Activated T-cell treated with anti-CD3 and anti-CD28 coated beads for 4 hours (primary cell): ENCODE results near the gene REXO5.
"Not testable (repeated sequence)": the region's sequence is repeated elsewhere in the genome, so short reads cannot be mapped to it uniquely, and the experiment has no call there.

Experiments
- DNase-seq: peaks from one replicate; pipeline ENCODE4 v3.0.0-alpha.2; 2020

REXO5 gene

DNA sequence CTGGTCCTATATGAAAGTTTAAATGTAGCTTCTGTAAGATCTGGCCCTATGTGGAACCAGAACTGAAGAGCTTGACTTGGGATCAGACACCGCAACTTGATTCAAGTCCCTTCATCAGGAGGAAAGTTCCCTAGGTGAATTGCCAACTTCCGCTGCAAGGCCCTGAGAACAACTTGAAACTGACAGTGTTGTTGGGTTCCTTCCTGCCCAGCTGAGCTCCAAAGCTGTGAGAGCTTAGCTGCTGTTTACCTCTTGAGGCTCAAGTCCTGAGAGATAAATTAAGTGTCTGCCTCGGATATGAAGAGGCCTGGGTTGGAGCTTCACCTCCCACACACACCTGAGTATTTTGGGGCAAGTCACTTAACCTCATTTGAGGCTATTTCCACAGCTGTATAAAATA, 44.7 kb downstream of the REXO5 start:
- no peak for DNase-seq

DNA sequence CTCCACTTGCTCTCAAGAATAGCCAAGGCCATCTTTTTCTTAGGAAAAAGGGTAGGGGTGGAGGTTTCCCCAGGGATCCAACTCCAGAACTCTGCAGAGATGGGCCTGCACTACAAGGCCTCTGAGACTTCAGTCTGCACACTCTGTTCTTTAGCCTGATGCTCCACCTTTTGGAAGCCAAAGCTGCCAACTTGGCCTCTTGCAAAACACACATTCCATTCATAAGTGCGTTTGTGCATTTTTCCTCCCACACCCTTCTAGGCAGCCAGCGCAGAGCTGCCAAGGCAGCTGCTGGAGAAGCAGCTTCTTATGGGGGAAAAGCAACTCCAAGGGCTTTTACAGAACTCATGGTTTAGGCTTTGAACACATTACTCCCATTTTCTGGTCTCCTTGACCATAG, 45.3 kb downstream of the REXO5 start:
- no peak for DNase-seq

GRCh38 chr16:20853143-20853542, 46.8 kb downstream of the REXO5 start:
- DNase-seq, result no peak

- no peak for DNase-seq
These were observed 47.8 kb downstream of the REXO5 start for GRCh38 chr16:20853981-20854620.

- DNase-seq, result no peak
These were observed 48.6 kb downstream of the REXO5 start for GRCh38 chr16:20854963-20855362.

- DNase-seq, result no peak
These were observed 51.0 kb downstream of the REXO5 start for GRCh38 chr16:20857281-20857680.

- DNase-seq, result no peak
These were observed 52.9 kb downstream of the REXO5 start for GRCh38 chr16:20859229-20859628.

DNA sequence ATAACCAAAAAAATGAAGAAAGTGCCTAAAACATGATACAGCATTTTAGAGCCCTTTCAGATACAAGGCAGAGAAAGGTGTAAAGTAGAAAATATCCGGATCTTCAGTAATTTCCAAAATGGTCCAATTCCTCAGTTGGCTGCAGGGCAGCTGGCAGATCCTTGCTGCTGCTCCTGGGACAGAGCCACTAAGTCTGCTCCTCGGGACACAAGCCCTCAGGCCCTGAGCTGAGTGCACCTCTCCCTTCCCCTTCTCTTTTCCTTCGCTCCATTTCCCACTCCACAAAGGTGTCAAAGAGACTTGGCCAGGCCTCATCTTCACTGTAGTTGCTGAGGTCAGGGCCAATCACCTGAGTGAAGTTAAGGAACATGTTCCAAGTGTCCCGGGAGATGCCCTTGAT, 53.4 kb downstream of the REXO5 start:
- DNase-seq, result no peak

DNA sequence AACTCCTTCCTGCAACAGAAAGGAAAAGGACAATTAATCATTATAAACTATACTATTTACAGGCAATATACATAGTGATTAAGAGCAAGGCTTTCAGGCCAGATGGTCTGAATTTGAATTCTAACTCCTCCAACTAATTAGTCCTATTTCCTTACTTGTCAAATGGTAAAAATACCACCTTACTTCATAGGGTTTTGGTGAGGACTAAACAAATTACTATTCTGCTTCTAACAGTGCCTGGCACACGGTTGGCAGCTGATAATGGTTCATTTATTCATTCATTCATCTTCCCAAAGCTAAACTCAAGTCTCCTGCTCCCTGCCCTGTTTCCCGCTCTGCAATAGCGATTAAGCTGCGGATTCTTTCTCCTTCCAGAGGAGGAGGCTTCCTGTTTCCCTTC, 54.0 kb downstream of the REXO5 start:
- DNase-seq, result no peak

GRCh38 chr16:20860995-20861394, 54.7 kb downstream of the REXO5 start:
- DNase-seq, result not testable (repeated sequence)

- no peak for DNase-seq
These were observed 56.0 kb downstream of the REXO5 start for GRCh38 chr16:20862162-20862960.

DNA sequence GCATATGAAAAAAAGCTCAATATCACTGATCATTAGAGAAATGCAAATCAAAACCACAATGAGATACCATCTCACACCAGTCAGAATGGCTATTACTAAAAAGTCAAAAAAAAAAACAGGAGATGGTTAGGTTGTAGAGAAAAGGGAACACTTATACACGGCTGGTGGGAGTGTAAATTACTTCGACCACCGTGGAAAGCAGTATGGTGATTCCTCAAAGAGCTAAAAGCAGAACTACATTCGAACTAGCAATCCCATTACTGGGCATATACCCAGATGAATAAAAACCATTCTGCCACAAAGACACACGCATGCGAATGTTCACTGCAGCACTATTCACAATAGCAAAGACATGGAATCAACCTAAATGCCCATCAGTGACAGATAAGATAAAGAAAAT, 58.0 kb downstream of the REXO5 start:
- DNase-seq, result not testable (repeated sequence)

GRCh38 chr16:20865420-20866131, 59.2 kb downstream of the REXO5 start:
- DNase-seq, result no peak

DNA sequence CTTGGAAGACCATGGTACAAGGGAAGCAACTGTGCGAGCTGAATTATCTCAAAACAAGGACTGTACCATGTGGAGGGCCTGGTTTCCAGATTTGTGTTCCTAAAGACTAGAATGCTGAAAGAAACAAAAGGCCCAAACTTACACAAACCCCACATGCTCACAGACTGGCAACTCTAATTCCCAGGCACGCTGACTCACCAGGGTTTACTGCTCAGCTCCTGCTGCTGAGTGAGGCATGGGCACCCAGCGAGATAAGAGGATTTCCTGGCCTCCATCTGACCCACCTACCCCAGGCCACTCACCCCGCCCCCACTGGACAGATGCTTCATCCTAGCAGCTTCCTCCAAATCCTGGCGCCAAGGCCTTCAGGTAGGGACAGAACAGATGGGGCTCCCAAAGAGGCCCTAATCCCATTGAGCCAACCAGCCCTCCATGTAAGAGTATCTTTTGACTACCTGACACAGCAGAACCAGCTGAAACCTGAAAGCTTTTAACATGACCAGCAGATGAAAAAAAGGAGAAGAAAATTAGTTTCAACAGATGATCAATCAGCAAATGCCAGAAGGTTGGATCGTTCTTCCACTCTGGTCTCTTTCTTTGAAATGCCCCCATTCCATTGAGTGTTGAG, 59.9 kb downstream of the REXO5 start:
- DNase-seq, result no peak

GRCh38 chr16:20866801-20867200, 60.5 kb downstream of the REXO5 start:
- DNase-seq, result no peak

DNA sequence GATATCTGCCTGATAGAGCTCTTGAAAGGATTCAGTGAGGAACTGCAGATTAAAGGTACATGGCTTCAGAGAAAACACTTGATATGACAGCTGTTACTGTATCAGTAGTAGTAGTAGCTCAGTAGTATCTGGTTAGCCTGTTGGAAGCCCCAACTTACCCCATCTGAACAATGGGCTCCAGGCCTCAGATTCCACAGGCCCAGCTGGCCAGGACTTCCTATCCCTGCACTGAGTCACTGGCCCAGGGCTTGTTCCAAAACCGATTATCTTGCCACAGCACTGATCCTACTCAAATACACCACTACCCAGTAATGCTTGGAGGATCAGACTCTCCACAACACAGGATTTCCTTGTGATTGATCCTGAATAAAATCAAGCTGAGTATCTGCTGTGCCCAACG, 61.3 kb downstream of the REXO5 start:
- DNase-seq, result no peak

- no peak for DNase-seq
These were observed 62.6 kb downstream of the REXO5 start for GRCh38 chr16:20868890-20869289.

DNA sequence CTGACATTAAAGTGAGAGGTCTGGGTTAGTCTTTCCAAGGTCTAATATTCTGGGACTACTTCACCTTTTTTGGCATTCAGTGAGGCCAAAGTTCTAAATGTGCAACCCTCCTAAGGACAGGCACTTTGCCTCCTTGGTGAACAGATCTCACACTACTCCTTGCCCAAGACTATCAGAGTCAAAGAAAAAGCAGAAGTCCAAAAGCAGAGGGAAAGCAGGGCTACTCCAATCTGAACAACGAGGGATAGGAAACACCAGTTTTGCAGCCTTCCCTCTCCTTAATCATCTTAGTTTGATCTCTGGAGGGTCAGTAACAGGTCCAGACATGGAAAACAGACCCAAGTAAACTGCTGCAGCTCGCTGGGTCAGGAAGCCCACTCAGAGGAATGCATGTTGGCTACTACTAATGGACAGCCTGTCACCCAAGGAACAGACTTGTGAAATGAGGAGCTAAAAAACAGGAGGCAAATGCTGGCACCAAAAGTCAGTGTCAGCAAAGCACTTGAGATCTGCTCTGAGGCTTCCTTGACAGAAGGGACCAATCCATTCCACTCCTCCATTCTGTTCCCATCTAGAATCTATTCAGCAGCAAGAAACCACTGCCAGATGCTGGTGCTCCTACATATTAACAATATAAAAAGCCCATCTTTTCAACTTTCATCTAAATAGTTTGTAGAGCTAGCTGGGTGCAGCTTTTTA, 63.9 kb downstream of the REXO5 start:
- no peak for DNase-seq

DNA sequence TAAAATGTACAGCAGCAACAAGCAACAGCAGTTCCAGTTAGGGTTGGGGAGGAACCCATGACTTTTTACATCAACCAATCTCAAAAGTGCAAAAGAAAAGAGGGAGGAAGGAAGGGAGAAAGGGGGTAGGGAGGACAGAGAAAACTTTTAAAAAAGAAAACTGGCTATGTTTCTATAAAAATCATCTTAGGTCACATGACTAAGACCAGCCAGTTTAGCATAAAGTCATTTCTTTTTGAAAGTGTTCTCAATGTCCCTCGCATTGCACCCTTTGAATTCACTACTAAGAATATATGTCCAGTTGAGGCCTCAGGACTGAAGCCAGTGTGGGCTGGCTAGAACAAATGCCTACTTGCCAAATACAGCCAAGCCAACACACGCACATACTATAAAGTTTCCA, 64.9 kb downstream of the REXO5 start:
- DNase-seq, result no peak

GRCh38 chr16:20871941-20872815, 65.9 kb downstream of the REXO5 start:
- DNase-seq, result no peak

DNA sequence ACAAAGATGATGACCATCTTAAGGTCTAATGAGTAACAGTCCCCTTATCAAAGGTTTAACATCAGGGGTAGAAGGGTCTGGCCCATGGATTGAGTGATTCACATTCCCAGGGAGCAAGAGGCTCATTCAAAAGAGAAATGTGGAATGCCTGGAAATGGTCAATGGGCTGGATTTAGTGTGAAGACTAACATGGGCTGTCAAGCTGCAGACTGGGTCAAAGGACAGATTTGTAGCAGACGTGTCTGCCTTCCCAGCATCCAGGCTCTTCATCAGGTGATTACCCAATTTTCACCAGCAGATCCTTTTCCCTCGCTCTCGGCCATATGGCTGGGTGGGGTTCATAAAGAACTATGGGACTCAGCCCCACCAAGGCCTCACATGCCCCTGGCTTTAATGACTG, 67.0 kb downstream of the REXO5 start:
- no peak for DNase-seq

DNA sequence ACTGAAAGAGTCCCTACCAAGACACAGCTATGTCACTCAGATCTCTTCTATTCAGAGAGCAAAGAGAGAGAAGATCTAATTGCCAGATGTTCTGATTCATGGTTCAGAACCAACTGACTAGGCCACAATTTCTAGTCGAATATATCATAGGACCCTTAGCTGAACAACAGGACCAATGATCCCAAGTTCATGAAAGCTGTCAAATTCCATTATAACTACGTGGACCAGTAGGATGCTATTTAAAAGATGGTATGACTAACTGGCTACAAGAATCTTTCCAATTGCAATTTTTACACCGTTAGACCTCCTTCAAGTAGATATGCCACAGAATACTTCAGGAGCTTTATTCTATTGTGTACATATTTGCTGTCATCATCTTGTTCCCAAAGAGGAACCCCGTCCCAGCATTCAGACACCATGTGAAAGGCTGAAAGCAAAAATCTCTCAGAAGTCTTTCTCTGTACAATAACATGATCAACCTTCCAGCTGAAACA, 67.8 kb downstream of the REXO5 start:
- DNase-seq, result no peak
